SK-MEL-5 (cell line): ENCODE results near the gene FRK. TPM values are rescaled to one million over a fixed set of nuclear protein-coding genes. Genes with fewer than 3 reads are reported as not detected.
"Not testable (repeated sequence)": the region's sequence is repeated elsewhere in the genome, so short reads cannot be mapped to it uniquely, and the experiment has no call there.

ENCODE experiments used
- DNase-seq: peaks from one replicate; pipeline ENCODE4 v3.0.0-alpha.2; 2016; ENCODE audit warnings: low read depth, low spot score
- in situ Hi-C: cut with HindIII; loops from 2 replicates; pipeline ENCODE4 v1.10.0; 2016; ENCODE audit warnings: low sequenced_read_pairs, high pct_unique_total_duplicates, low pct_unique_long_range_greater_than_20kb
- polyA plus RNA-seq, 2 experiments: library from polyadenylated mRNA; depleted of rRNA; stranded (reverse); fragments of >200 nt; gene quantifications; 2 replicates each; pipeline ENCODE4 v1.2.3, GENCODE V29; 2015
- total RNA-seq: library from RNA; depleted of rRNA; stranded (reverse); fragments of >200 nt; shearing (Covaris generic); gene quantifications from 2 replicates; pipeline ENCODE4 v1.2.3, GENCODE V29; 2014; rRNA removed

The FRK gene, protein sequence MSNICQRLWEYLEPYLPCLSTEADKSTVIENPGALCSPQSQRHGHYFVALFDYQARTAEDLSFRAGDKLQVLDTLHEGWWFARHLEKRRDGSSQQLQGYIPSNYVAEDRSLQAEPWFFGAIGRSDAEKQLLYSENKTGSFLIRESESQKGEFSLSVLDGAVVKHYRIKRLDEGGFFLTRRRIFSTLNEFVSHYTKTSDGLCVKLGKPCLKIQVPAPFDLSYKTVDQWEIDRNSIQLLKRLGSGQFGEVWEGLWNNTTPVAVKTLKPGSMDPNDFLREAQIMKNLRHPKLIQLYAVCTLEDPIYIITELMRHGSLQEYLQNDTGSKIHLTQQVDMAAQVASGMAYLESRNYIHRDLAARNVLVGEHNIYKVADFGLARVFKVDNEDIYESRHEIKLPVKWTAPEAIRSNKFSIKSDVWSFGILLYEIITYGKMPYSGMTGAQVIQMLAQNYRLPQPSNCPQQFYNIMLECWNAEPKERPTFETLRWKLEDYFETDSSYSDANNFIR
- total RNA-seq, result 1.8 and 1.9 TPM in 2 replicates
- 1.1 and 1.4 TPM in 2 replicates for polyA plus RNA-seq (2015; cell fraction: cytosol; rRNA removed)
- 1.3 and 1.5 TPM in 2 replicates for polyA plus RNA-seq (2015; cell fraction: nucleus; rRNA removed)

DNA sequence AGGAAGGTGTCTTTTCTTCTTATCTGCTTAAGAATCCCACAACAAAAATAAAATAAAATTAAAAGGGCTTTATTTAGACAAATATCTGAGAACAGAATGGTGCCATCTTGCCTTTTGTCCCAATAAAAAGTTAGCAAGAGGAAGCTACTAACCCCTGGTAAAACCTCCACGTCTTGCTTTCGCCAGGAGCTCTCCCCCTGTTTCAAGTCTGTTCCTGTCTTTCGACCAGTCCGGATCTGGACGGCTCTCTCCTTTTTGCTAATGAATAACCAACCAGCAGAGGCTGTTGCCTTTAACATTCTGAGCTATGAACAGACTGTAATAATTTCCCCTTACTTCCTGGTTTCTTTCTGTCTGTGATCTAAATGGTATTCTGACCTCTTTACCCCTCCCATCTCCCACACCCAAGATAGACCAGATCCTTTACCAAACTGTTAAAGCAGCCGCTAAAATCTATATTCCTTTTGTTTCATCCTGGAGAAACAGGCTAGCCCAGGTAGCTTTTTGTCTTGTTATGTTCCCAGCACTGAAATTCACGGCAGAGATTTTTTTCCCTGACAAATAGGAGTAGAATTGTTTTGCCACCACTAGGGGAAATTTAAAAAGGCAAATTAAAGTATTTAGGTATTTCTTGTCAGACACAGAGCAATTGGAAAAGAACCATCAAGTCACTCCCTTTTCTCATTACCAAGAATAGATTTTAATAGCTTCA, at the start of gene FRK:
TSS of gene FRK (minus strand) at position 320 of the 712 bp plus-strand sequence. CDS start 580 bp downstream, outside the sequence.
- peak; percentile 64 for DNase-seq
- in situ Hi-C loops, result no loop called here

DNA sequence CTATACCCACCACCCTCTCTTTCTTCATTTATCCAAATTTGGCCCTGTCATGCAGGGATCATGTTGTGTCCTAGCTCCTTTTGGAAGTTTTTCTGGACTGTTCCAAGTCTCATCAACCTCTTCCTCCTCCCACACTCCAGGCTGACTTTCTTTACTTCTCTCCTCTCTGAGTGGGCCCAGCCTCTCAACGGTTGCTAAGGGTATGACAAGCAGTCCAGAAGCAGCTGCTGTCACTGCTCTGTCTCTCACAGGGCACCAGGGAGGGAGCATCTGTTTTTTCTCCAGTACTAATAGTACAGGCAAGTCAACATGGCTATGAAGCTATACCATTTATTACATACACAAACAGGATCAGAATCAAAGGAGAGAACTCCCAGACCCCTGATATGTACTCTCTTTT, 48.1 kb upstream of the FRK start:
- no peak for DNase-seq
- in situ Hi-C loops, result no loop called here

DNA sequence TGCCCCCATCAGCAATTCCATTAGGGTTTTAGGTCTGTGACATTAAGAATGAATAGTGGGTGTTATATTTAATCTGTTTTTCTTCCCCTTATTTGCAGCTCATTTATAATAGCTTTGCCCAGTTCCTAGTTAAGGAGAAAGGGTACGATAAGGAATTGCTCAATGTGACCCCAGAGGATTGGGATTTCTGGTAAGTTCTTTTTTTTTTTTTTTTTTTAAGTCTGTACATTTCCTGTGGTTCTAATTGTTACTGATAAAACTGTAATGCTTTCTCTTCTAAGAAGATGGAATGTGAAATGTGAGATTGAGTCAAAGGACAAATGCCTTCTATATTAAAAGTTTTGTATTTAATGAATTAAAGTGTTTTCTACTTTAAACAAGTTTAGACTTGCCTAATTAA, 45.5 kb upstream of the FRK start:
- no peak for DNase-seq
- in situ Hi-C loops, result no loop called here

DNA sequence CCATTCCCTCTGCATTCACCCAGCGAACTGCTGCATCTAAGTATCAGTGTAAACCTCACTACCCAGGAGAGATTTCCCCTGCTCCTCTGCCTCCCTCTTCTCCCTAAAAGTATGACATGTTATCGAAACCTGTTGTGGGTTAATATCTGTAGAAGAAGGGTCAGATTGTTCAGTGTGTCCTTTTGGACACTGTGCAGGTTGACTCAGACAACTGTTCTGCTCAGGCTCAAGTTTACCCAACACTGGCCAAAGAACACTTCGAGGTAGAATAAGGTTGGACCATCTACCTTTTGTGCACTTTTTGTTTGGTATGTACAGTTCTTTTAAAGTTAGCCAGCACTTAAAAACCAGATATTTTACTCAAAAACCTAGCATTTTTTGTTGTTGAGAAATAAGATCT, 44.6 kb upstream of the FRK start:
- no peak for DNase-seq
- in situ Hi-C loops, result no loop called here

DNA sequence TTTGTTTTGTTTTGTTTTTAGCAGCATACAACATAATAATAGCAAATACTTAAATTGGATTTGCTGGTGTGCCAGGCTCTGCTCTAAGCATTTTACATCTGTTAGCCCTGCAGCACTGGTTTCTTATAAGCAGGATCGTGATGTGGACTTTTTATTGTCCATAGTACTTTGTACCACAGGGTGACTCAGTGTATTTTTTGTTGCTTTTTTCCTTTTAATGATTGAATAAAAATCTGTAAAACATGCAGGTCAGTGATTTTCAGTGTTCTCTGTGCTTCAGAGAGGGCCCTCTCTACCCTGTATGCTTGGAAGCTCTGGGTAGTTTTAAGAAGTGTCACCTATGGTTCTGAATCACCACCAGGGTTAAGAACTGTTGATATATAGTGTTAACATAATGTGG, 43.9 kb upstream of the FRK start:
- in situ Hi-C loops, result no loop called here

DNA sequence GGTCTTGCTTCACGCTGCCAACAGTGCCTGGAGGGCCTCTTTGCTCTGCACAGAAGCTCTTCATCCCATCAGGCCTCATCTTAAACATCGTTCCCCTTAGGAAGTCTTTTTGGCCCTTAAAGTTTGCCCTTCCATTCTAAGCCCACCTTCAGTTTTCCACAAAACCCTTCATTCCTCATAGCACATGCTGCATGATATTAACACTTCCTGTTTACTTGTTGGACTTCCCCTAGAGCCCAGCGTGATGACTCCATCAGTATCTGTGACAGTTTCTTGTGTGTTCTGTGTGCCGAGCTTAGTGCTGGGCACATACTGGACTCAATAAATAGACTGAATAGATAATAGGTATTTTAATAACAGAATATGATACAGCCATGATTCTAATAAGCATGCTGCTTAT, 42.2 kb upstream of the FRK start:
- in situ Hi-C loops, result no loop called here
- DNase-seq, result no peak

More for the DNA sequence above, 43.9 kb upstream of the FRK start:
- DNase-seq, result no peak

DNA sequence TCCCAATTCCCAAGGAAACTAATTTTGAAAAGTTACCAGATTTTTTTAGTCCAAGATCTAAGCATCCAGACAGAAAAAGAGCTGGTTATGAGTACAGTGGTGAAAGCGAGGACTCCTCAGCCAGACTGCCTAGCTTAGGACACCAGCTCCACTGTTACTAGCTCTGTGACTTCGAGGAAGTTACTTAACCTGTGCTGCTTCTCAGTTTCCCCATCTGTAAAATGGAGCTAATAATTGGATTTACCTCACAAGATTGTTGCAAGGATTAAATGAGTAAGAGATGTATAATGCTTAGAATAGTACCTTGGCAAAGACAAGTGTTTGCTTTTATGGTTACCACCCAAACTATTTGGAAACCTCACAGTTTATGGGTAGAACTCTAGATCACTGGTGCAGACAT, 41.1 kb upstream of the FRK start:
- in situ Hi-C loops, result no loop called here
- DNase-seq, result no peak

DNA sequence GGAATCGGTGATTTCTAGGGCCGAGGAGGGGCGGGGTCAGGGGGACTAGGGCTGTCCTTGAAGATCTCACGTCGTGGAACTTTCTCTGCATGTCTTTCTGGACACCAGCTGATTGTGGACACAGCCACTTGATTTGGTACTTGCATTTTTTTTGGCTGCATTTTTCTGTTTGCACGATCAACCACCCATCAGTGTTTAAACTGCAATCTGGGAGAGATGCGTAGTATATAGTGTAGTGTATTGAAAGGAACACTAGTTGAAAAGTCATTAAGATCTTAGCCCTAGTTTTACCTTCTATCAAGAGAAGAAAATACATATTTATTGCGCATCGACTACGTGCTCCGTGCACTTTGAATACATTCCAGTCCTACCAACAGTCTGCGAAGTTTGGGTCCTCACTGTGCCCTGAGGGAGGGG, 40.6 kb upstream of the FRK start:
- no peak for DNase-seq
- in situ Hi-C loops, result no loop called here

DNA sequence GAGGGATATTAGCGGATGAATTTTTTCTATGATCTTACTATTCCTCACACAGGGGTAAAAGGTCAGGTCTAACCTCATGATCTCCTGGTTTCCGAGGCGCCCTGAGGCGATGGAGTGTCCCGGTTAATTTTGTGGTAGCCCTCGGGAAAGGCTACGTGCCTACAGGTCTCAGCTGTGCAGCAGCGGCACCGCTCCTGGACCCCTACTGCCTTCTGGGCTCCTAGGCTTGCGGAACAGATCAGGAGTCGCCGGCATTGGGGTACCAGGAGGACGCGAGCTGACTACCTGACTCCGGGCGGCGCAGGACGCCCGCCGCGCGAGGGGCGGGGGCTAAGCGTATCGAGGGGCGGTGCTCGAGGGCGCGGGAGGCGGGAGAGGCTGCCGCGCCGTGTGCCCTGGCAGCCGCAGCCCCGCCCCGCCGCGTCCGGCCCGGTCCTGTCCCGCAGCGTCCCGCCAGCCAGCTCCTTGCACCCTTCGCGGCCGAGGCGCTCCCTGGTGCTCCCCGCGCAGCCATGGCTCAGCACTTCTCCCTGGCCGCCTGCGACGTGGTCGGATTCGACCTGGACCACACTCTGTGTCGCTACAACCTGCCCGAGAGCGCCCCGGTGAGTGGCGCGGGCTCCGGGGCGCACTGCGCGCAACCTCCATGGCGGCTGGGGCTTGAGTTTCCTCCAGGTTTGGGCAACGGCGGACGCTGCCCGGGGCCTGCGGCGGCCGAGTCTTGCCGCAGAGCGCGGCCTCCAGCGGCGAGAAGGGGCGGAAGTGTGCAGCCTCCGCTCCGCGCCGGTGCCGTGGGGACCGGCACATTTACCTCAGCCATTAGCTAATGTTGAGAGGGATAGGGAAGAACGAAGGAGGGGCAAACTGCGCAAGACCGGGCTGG, 40.0 kb upstream of the FRK start, which contains the start of gene NT5DC1:
TSS of gene NT5DC1 (plus strand) at position 435 of the 883 bp plus-strand sequence. CDS start at position 513, 78 bp downstream.
- in situ Hi-C loops, result no loop called here

DNA sequence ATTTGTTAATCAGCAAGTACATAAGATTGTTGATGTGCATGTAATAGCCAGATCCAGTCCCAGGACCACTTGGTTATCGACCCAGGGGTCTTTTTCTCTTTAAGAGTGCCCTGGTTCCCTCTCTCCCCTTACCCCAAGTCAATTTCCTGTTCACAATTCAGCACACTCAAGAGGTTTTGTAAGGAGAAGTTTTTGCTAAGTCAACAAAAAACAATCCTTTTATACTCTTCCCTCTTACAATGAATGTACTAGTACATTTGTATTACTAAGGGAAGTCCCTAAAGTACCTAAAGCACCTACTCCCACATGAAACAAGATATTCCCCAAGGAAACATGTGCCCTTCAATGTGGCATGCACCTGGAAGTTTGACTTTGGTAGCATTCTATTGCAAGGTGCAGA, 38.3 kb upstream of the FRK start:
- in situ Hi-C loops, result no loop called here
- DNase-seq, result no peak

More for the DNA sequence above, 40.0 kb upstream of the FRK start, which contains the start of gene NT5DC1:
- peak; percentile 87 for DNase-seq

DNA sequence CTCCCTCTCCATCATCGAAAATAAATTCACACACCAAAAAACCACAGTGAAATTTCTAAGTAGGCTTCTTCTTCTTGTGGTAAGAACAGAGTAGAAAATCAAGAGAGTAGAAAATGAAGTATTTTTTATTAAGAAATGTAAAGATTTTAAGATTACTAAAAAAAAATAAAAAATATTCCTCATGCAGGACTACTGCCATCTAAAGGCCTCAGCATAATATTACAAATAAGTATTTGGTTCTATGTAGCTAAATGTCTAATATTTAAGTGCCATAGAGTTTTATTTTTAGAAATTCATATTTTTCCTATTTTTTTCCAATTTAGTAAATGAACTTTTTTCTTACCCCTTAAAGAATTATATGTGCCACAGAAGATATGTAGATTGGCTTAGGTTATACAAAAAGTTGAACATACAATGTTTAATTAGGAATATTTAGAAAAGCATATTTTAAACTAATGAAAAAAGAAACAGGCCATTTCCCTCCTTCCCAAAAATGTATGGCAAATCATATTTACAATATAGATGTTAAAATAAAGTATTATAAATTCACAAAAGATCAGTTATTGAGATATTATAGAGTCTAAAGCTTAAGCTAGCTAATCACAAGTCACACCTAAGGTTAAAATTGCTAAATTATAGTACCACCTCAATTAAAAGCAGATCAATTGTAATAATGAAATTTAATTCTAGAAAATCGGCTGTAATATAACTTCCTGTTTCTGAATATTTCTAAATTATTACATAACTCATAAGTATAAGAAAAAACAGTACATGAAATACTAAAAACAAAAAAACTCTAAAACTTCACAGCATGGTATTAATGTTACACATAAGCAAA, 36.5 kb upstream of the FRK start:
- in situ Hi-C loops, result no loop called here
- DNase-seq, result no peak

DNA sequence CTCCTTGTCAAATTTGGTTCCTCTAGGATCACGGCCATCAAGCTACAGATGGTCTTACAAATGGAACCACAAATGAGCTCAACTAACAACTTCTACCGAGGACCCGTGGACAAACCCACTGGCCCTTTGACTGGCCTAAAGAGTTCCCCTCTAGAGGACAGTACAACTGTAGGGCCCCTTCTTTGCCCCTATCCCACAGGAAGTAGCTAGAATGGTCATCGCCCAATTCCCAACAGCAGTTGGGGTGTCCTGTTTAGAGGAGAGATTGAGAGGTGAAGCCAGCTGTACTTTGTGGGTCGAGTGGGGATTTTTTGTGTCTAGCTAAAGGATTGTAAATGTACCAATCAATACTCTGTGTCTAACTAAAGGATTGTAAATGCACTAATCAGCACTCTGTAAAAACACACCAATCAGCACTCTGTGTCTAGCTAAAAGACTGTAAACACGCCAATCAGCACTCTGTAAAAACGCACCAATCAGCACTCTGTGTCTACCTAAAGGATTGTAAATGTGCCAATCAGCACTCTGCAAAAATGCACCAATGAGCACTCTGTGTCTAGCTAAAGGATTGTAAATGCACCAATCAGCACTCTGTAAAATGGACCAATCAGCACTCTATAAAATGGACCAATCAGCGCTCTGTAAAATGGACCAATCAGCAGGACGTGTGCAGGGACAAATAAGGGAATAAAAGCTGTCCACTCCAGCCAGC, 35.5 kb upstream of the FRK start:
- DNase-seq, in situ Hi-C loops: not testable (repeated sequence)

DNA sequence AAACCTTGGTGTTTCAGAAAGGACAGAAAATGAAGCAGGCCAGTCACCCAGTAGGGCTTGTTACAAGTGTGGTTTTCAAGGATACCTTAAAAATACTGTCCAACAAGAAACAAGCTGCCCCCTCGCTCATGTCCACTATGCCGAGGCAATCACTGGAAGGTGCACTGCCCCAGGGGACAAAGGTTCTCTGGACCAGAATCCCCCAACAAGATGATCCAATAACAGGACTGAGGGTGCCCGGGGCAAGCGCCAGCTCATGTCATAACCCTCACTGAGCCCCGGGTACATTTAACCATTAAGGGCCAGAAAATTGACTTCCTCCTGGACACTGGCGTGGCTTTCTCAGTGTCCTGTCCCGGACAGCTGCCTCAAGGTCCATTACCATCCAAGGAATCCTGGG, 33.4 kb upstream of the FRK start:
- in situ Hi-C loops, result no loop called here
- no peak for DNase-seq

DNA sequence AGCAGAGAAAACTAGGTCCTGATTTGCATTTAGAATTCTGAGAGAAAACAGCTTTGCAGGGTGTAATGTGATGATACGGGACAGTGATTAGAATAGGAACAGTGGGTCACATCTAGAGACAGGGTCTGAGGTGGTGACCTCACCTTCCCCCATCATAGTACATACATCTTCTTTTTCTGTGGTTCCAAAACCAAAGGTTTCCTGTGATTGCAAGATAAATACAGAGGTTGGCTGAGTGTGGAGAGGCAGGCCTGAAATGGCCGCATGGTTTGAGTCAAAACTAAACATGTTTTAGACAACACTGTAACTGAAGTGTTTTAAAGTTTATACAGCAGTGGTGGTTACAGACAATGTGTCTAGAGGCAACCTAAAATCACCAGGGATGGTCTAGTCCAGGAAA, 29.6 kb upstream of the FRK start:
- DNase-seq, result no peak
- in situ Hi-C loops, result no loop called here

DNA sequence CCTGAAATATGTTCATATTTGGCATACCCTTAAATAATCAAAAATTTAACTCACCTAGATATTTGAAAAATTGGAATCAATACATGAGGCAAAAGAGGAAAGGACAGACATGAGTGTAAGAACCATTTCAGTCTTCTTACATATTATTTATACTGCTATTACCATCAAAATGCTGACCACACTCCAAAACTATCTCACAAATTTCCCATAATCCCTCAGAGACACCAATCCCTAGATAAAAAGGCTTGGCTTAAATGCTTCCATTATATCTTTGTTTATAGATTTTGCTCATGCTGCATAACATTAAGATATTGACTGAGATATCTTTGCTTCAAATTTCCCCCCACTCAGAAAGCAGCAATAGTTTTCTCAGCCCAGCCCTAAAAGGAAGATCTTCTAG, 28.3 kb upstream of the FRK start:
- no peak for DNase-seq
- in situ Hi-C loops, result no loop called here

DNA sequence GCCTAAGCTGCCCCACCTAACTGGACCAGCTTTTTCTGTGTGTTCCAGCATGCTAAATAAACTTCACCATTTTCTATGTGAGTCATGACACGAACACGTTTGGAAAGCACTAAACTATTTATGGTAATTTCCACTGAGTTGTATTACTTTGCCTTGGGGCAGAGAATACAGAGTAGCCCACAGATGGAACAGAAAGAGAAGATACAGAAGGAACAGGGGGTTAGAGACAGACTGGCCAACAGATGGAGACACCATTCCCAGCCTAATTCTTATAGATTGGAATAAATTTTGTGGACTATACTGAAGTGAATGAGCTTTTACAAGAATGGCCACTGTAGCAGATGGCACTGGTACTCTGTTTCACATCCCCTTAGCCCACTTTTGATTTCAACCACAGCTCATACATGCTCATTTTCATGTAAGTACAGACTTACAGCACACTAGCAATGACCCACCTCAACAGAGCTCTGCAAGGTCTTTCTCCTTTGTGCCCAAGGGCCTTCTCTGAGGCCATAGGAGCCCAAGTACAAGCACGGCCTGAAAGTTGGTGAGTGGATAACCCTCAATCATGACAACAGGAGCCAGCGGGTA, 26.8 kb upstream of the FRK start:
- in situ Hi-C loops, result no loop called here
- DNase-seq, result no peak
